ENCODE measurements around the gene MBNL1. TPM values are rescaled to one million over a fixed set of nuclear protein-coding genes. Genes with fewer than 3 reads are reported as not detected.
A peak's percentile ranks its signal among the peaks of the same experiment; 100 is the strongest.

MBNL1 gene
- total RNA-seq, 2 experiments from 2014 or later = 163 to 174 TPM

GRCh38 chr3:152302521-152303021 is 33.8 kb downstream of the MBNL1 start:
- H3K4me2 ChIP-seq (ENCODE audit: low read length) = peak overlapping the region; percentile 34; the same call in 1 of the 2 replicates
- TF ChIP-seq CTCF (conservative IDR thresholded peaks at IDR 0.05; ENCODE audit: low read length) (no peak), EZH2phosphoT487 (IDR thresholded peaks at IDR 0.05; ENCODE audit: borderline replicate concordance, low read depth, low read length) (no peak)
- H3K79me2 ChIP-seq (ENCODE audit: insufficient read depth, low read depth, low read length) = peaks cover 99% of the 10 kb centered on the region
- peaks cover 49% of the 10 kb centered on the region for H4K20me1 ChIP-seq (ENCODE audit: insufficient read depth, low read length)
- intact Hi-C loops (cut with micrococcal nuclease; ENCODE audit: unreplicated experiment) = no loop called here
- H3K36me3 ChIP-seq (ENCODE audit: insufficient read depth, low read length) = peaks cover 74% of the 10 kb centered on the region
- no peak overlapping the region for H2AFZ ChIP-seq (ENCODE audit: low read length)
- H3K4me1 ChIP-seq (ENCODE audit: insufficient read depth, low read length, poor library complexity, severe bottlenecking) = peaks cover 47% of the 10 kb centered on the region
- DNase-seq (ENCODE audit: low spot score) = no peak
- ChIA-PET CTCF (ENCODE audit: unreplicated experiment) (interaction anchor here (0.7 kb wide), 1 partner anchor 119 kb away, joined by 3 read pairs; no protein-coding TSS in a partner anchor), POLR2A (interaction anchor here (0.6 to 1.5 kb wide), 8 partner anchors 12 to 87 kb away, joined by 3 to 10 read pairs (median 4); no protein-coding TSS in a partner anchor)
- BruUV-seq (replicated peaks) = no TSS peak
- H3K9me3 ChIP-seq (ENCODE audit: low read length) = no peaks in the 10 kb centered on the region
- H3K9me2 ChIP-seq (ENCODE audit: insufficient read depth, low read length) = no peaks in the 10 kb centered on the region
- H3K27ac ChIP-seq (ENCODE audit: low read depth, low read length, poor library complexity, severe bottlenecking) = no peak overlapping the region
- H3K4me3 ChIP-seq (ENCODE audit: low read depth, low read length, poor library complexity, severe bottlenecking) = no peak overlapping the region

GRCh38 chr3:152304160-152304559 is 35.4 kb downstream of the MBNL1 start:
- Histone ChIP-seq H3K9me3 (ENCODE audit: low read length) (no peaks in the 10 kb centered on the region), H3K79me2 (ENCODE audit: insufficient read depth, low read depth, low read length) (peaks cover 98% of the 10 kb centered on the region), H3K4me3 (ENCODE audit: low read depth, low read length, poor library complexity, severe bottlenecking) (no peak overlapping the region), H2AFZ (ENCODE audit: low read length) (no peak overlapping the region), H3K9me2 (ENCODE audit: insufficient read depth, low read length) (no peaks in the 10 kb centered on the region), H3K4me2 (ENCODE audit: low read length) (no peak overlapping the region), H3K4me1 (ENCODE audit: insufficient read depth, low read length, poor library complexity, severe bottlenecking) (peaks cover 31% of the 10 kb centered on the region), H3K27ac (ENCODE audit: low read depth, low read length, poor library complexity, severe bottlenecking) (no peak overlapping the region), H3K36me3 (ENCODE audit: insufficient read depth, low read length) (peaks cover 76% of the 10 kb centered on the region), H4K20me1 (ENCODE audit: insufficient read depth, low read length) (peaks cover 36% of the 10 kb centered on the region)
- CTCF ChIA-PET (ENCODE audit: unreplicated experiment) = no interaction called here
- no peak for DNase-seq (ENCODE audit: low spot score)
- no peak for TF ChIP-seq CTCF (conservative IDR thresholded peaks at IDR 0.05; ENCODE audit: low read length)
- TF ChIP-seq EZH2phosphoT487 (IDR thresholded peaks at IDR 0.05; ENCODE audit: borderline replicate concordance, low read depth, low read length) = no peak
- POLR2A ChIA-PET = interaction anchor here (1.0 to 1.5 kb wide), 5 partner anchors 10 to 102 kb away, joined by 3 to 5 read pairs (median 3); no protein-coding TSS in a partner anchor
- no TSS peak for BruUV-seq (replicated peaks)
- intact Hi-C loops (cut with micrococcal nuclease; ENCODE audit: unreplicated experiment) = no loop called here

- Histone ChIP-seq H3K79me2 (ENCODE audit: insufficient read depth, low read depth, low read length) (peaks cover 98% of the 10 kb centered on the region), H2AFZ (ENCODE audit: low read length) (no peak overlapping the region), H4K20me1 (ENCODE audit: insufficient read depth, low read length) (peaks cover 32% of the 10 kb centered on the region), H3K4me2 (ENCODE audit: low read length) (no peak overlapping the region), H3K4me1 (ENCODE audit: insufficient read depth, low read length, poor library complexity, severe bottlenecking) (peaks cover 22% of the 10 kb centered on the region), H3K9me2 (ENCODE audit: insufficient read depth, low read length) (no peaks in the 10 kb centered on the region), H3K4me3 (ENCODE audit: low read depth, low read length, poor library complexity, severe bottlenecking) (no peak overlapping the region), H3K27ac (ENCODE audit: low read depth, low read length, poor library complexity, severe bottlenecking) (no peak overlapping the region), H3K9me3 (ENCODE audit: low read length) (no peaks in the 10 kb centered on the region), H3K36me3 (ENCODE audit: insufficient read depth, low read length) (peaks cover 67% of the 10 kb centered on the region)
- intact Hi-C loops (cut with micrococcal nuclease; ENCODE audit: unreplicated experiment) = no loop called here
- POLR2A ChIA-PET = interaction anchor here (0.6 to 6.9 kb wide), 12 partner anchors 8 to 96 kb away, joined by 3 to 35 read pairs (median 4); no protein-coding TSS in a partner anchor
- no peak for DNase-seq (ENCODE audit: low spot score)
- BruUV-seq (replicated peaks) = no TSS peak
- CTCF ChIA-PET (ENCODE audit: unreplicated experiment) = interaction anchor here (0.8 kb wide), 1 partner anchor 9 kb away, joined by 3 read pairs; no protein-coding TSS in a partner anchor
- TF ChIP-seq EZH2phosphoT487 (IDR thresholded peaks at IDR 0.05; ENCODE audit: borderline replicate concordance, low read depth, low read length) (no peak), CTCF (conservative IDR thresholded peaks at IDR 0.05; ENCODE audit: low read length) (no peak)
Observed at GRCh38 chr3:152305075-152305474, 36.3 kb downstream of the MBNL1 start.
